ENCODE data around the gene POLR3B.

The POLR3B gene

GRCh38 chr12:106429043-106429552, 71.5 kb downstream of the POLR3B start:
- no peak for DNase-seq (ENCODE audit: low read depth, low spot score)
- Histone ChIP-seq H3K27ac (no peak overlapping the region), H3K9me3 (ENCODE audit: low read depth, low read length) (no peaks in the 10 kb centered on the region), H3K9ac (ENCODE audit: insufficient read length) (no peak overlapping the region), H3K4me3 (no peak overlapping the region), H3K36me3 (ENCODE audit: insufficient read depth, low read length) (peaks cover 24% of the 10 kb centered on the region)
- TF ChIP-seq EZH2 (IDR thresholded peaks at IDR 0.05) (no peak), POLR2AphosphoS5 (IDR thresholded peaks at IDR 0.05; ENCODE audit: borderline replicate concordance, low read depth, low read length) (no peak), FOXP2 (optimal IDR thresholded peaks at IDR 0.05; ENCODE audit: control extremely low read depth, extremely low read length, insufficient read depth) (no peak)

- Histone ChIP-seq H3K36me3 (ENCODE audit: insufficient read depth, low read length) (peaks cover 30% of the 10 kb centered on the region), H3K27ac (no peak overlapping the region), H3K9ac (ENCODE audit: insufficient read length) (no peak overlapping the region), H3K4me3 (no peak overlapping the region), H3K9me3 (ENCODE audit: low read depth, low read length) (no peaks in the 10 kb centered on the region)
- no peak for DNase-seq (ENCODE audit: low read depth, low spot score)
- no peak for TF ChIP-seq POLR2AphosphoS5 (IDR thresholded peaks at IDR 0.05; ENCODE audit: borderline replicate concordance, low read depth, low read length)
- no peak for TF ChIP-seq EZH2 (IDR thresholded peaks at IDR 0.05)
These were observed 72.1 kb downstream of the POLR3B start for GRCh38 chr12:106429636-106430035.

GRCh38 chr12:106431839-106432411, 74.4 kb downstream of the POLR3B start:
- H3K9ac ChIP-seq (ENCODE audit: insufficient read length) = no peak overlapping the region
- H3K4me3 ChIP-seq = no peak overlapping the region
- no peaks in the 10 kb centered on the region for H3K9me3 ChIP-seq (ENCODE audit: low read depth, low read length)
- peaks cover 43% of the 10 kb centered on the region for H3K36me3 ChIP-seq (ENCODE audit: insufficient read depth, low read length)
- H3K27ac ChIP-seq = peak overlapping the region; percentile 11
- DNase-seq (ENCODE audit: low read depth, low spot score) = no peak
- TF ChIP-seq EZH2 (IDR thresholded peaks at IDR 0.05) (no peak), FOXP2 (optimal IDR thresholded peaks at IDR 0.05; ENCODE audit: control extremely low read depth, extremely low read length, insufficient read depth) (no peak), POLR2AphosphoS5 (IDR thresholded peaks at IDR 0.05; ENCODE audit: borderline replicate concordance, low read depth, low read length) (no peak)

GRCh38 chr12:106433055-106433454, 75.5 kb downstream of the POLR3B start:
- Histone ChIP-seq H3K36me3 (ENCODE audit: insufficient read depth, low read length) (peaks cover 48% of the 10 kb centered on the region), H3K9me3 (ENCODE audit: low read depth, low read length) (no peaks in the 10 kb centered on the region), H3K9ac (ENCODE audit: insufficient read length) (no peak overlapping the region), H3K27ac (no peak overlapping the region), H3K4me3 (no peak overlapping the region)
- no peak for TF ChIP-seq FOXP2 (optimal IDR thresholded peaks at IDR 0.05; ENCODE audit: control extremely low read depth, extremely low read length, insufficient read depth)
- no peak for TF ChIP-seq POLR2AphosphoS5 (IDR thresholded peaks at IDR 0.05; ENCODE audit: borderline replicate concordance, low read depth, low read length)
- DNase-seq (ENCODE audit: low read depth, low spot score) = no peak

GRCh38 chr12:106434526-106434925, 77.0 kb downstream of the POLR3B start:
- H3K36me3 ChIP-seq (ENCODE audit: insufficient read depth, low read length) = peaks cover 52% of the 10 kb centered on the region

GRCh38 chr12:106436164-106436563, 78.6 kb downstream of the POLR3B start:
- H3K9ac ChIP-seq (ENCODE audit: insufficient read length) = no peak overlapping the region
- TF ChIP-seq POLR2AphosphoS5 (IDR thresholded peaks at IDR 0.05; ENCODE audit: borderline replicate concordance, low read depth, low read length) = no peak
- DNase-seq (ENCODE audit: low read depth, low spot score) = no peak
- no peaks in the 10 kb centered on the region for H3K9me3 ChIP-seq (ENCODE audit: low read depth, low read length)
- H3K36me3 ChIP-seq (ENCODE audit: insufficient read depth, low read length) = peaks cover 58% of the 10 kb centered on the region
- H3K27ac ChIP-seq = no peak overlapping the region
- H3K4me3 ChIP-seq = no peak overlapping the region

More at GRCh38 chr12:106434526-106434925, 77.0 kb downstream of the POLR3B start:
- H3K9ac ChIP-seq (ENCODE audit: insufficient read length) = no peak overlapping the region
- no peak for TF ChIP-seq POLR2AphosphoS5 (IDR thresholded peaks at IDR 0.05; ENCODE audit: borderline replicate concordance, low read depth, low read length)
- TF ChIP-seq EZH2 (IDR thresholded peaks at IDR 0.05) = no peak
- DNase-seq (ENCODE audit: low read depth, low spot score) = no peak
- H3K27ac ChIP-seq = no peak overlapping the region
- H3K4me3 ChIP-seq = no peak overlapping the region
- H3K9me3 ChIP-seq (ENCODE audit: low read depth, low read length) = no peaks in the 10 kb centered on the region

- Histone ChIP-seq H3K27ac (no peak overlapping the region), H3K4me3 (no peak overlapping the region), H3K9me3 (ENCODE audit: low read depth, low read length) (no peaks in the 10 kb centered on the region), H3K9ac (ENCODE audit: insufficient read length) (no peak overlapping the region), H3K36me3 (ENCODE audit: insufficient read depth, low read length) (peaks cover 14% of the 10 kb centered on the region)
- DNase-seq (ENCODE audit: low read depth, low spot score) = no peak
- TF ChIP-seq EZH2 (IDR thresholded peaks at IDR 0.05) (no peak), FOXP2 (optimal IDR thresholded peaks at IDR 0.05; ENCODE audit: control extremely low read depth, extremely low read length, insufficient read depth) (no peak), POLR2AphosphoS5 (IDR thresholded peaks at IDR 0.05; ENCODE audit: borderline replicate concordance, low read depth, low read length) (no peak)
These were observed 85.0 kb downstream of the POLR3B start for GRCh38 chr12:106442575-106442974.

GRCh38 chr12:106445053-106445452, 87.5 kb downstream of the POLR3B start:
- no peak overlapping the region for H3K4me3 ChIP-seq
- H3K9me3 ChIP-seq (ENCODE audit: low read depth, low read length) = no peaks in the 10 kb centered on the region
- TF ChIP-seq EZH2 (IDR thresholded peaks at IDR 0.05) (no peak), POLR2AphosphoS5 (IDR thresholded peaks at IDR 0.05; ENCODE audit: borderline replicate concordance, low read depth, low read length) (no peak), FOXP2 (optimal IDR thresholded peaks at IDR 0.05; ENCODE audit: control extremely low read depth, extremely low read length, insufficient read depth) (no peak)

GRCh38 chr12:106445959-106446358, 88.4 kb downstream of the POLR3B start:
- H3K9me3 ChIP-seq (ENCODE audit: low read depth, low read length) = no peaks in the 10 kb centered on the region
- peaks cover 6% of the 10 kb centered on the region; the same call in 1 of the 2 replicates for H3K36me3 ChIP-seq (ENCODE audit: insufficient read depth, low read length)
- no peak overlapping the region for H3K27ac ChIP-seq
- no peak overlapping the region for H3K9ac ChIP-seq (ENCODE audit: insufficient read length)
- DNase-seq (ENCODE audit: low read depth, low spot score) = no peak
- H3K4me3 ChIP-seq = no peak overlapping the region
- no peak for TF ChIP-seq EZH2 (IDR thresholded peaks at IDR 0.05)

More at GRCh38 chr12:106445053-106445452, 87.5 kb downstream of the POLR3B start:
- H3K9ac ChIP-seq (ENCODE audit: insufficient read length) = no peak overlapping the region
- peaks cover 6% of the 10 kb centered on the region for H3K36me3 ChIP-seq (ENCODE audit: insufficient read depth, low read length)
- no peak overlapping the region for H3K27ac ChIP-seq
- DNase-seq (ENCODE audit: low read depth, low spot score) = no peak
